Peyer's patch (tissue), 4 donors: ENCODE data around the gene KL.

ENCODE experiments used
- POLR2A ChIP-seq, 2 donors: fragments of 450-650 bp; IDR thresholded peaks; one replicate each; pipeline ENCODE4 v1.5.1; 2017; ENCODE audit warnings: antibody characterized with exemption in 2 of 2, mild to moderate bottlenecking in 2 of 2, moderate library complexity in 2 of 2
- TF ChIP-seq, protein P1 (sequence below), 6 experiments: fragments of 450-650 bp in 4 of 6; fragments of 200-600 bp in 2 of 6; sonication (generic) in 1 of 6; IDR thresholded peaks; one replicate each; pipeline ENCODE4 v1.5.1; 2017 to 2019; ENCODE audit warnings: antibody characterized with exemption in 6 of 6, mild to moderate bottlenecking in 3 of 6, moderate library complexity in 1 of 6

- no peak for TF ChIP-seq POLR2A (IDR thresholded peaks at IDR 0.05)
- TF ChIP-seq, protein P1, sequence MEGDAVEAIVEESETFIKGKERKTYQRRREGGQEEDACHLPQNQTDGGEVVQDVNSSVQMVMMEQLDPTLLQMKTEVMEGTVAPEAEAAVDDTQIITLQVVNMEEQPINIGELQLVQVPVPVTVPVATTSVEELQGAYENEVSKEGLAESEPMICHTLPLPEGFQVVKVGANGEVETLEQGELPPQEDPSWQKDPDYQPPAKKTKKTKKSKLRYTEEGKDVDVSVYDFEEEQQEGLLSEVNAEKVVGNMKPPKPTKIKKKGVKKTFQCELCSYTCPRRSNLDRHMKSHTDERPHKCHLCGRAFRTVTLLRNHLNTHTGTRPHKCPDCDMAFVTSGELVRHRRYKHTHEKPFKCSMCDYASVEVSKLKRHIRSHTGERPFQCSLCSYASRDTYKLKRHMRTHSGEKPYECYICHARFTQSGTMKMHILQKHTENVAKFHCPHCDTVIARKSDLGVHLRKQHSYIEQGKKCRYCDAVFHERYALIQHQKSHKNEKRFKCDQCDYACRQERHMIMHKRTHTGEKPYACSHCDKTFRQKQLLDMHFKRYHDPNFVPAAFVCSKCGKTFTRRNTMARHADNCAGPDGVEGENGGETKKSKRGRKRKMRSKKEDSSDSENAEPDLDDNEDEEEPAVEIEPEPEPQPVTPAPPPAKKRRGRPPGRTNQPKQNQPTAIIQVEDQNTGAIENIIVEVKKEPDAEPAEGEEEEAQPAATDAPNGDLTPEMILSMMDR (IDR thresholded peaks at IDR 0.05): no peak
These were observed 39.3 kb upstream of the KL start for GRCh38 chr13:32976912-32977311.
